HCT116 (cell line): ENCODE results near the gene ELF1. TPM values are rescaled to one million over a fixed set of nuclear protein-coding genes. Genes with fewer than 3 reads are reported as not detected.

Source experiments
- total RNA-seq: library from RNA; stranded (reverse); gene quantifications from one replicate; pipeline ENCODE4 v1.2.1, GENCODE V29; 2021; ENCODE audit not compliant: unreplicated experiment

The ELF1 gene
- total RNA-seq, 1 experiment from 2014 or later, result 30.0 TPM

Other genes with a start within 250 kb of the ELF1 start
- gene MRPS31, start 248.1 kb downstream of the ELF1 start, total RNA-seq, result 22.8 TPM
- gene SLC25A15, start 229.7 kb downstream of the ELF1 start, total RNA-seq, result 24.5 TPM
- 14.5 TPM for gene WBP4, start 42.2 kb upstream of the ELF1 start, total RNA-seq
- 9.1 TPM for gene KBTBD6, start 113.5 kb upstream of the ELF1 start, total RNA-seq
- 6.2 TPM for gene KBTBD7, start 175.3 kb upstream of the ELF1 start, total RNA-seq
- 11.4 TPM for gene MTRF1, start 244.3 kb upstream of the ELF1 start, total RNA-seq